Epidermal melanocyte (primary cell): ENCODE results near the gene GPR45.
A peak's percentile ranks its signal among the peaks of the same experiment; 100 is the strongest.

Source experiments
- DNase-seq: peaks from one replicate; pipeline ENCODE4 v3.0.0; 2011; ENCODE audit warnings: low spot score; ENCODE audit not compliant: insufficient read length

Gene GPR45

GRCh38 chr2:105252271-105252670 is 10.7 kb downstream of the GPR45 start:
- DNase-seq, result no peak

- no peak for DNase-seq
Measured at GRCh38 chr2:105254531-105255210, 13.1 kb downstream of the GPR45 start.

GRCh38 chr2:105255979-105256378 is 14.4 kb downstream of the GPR45 start:
- no peak for DNase-seq

GRCh38 chr2:105256431-105257047 is 15.0 kb downstream of the GPR45 start:
- DNase-seq, result no peak

- DNase-seq, result no peak
Measured at GRCh38 chr2:105257981-105258380, 16.4 kb downstream of the GPR45 start.

GRCh38 chr2:105258835-105259350 is 17.4 kb downstream of the GPR45 start:
- no peak for DNase-seq

- peak; percentile 54 for DNase-seq
Measured at GRCh38 chr2:105261061-105261460, 19.5 kb downstream of the GPR45 start.

- DNase-seq, result no peak
Measured at GRCh38 chr2:105262651-105263091, 21.1 kb downstream of the GPR45 start.

- no peak for DNase-seq
Measured at GRCh38 chr2:105269426-105269825, 27.9 kb downstream of the GPR45 start.

GRCh38 chr2:105271393-105272045 is 30.0 kb downstream of the GPR45 start:
- DNase-seq, result no peak

GRCh38 chr2:105272176-105272575 is 30.6 kb downstream of the GPR45 start:
- DNase-seq, result no peak

- DNase-seq, result no peak
Measured at GRCh38 chr2:105274046-105274445, 32.5 kb downstream of the GPR45 start.

- no peak for DNase-seq
Measured at GRCh38 chr2:105278654-105279053, 37.1 kb downstream of the GPR45 start.

GRCh38 chr2:105279126-105279525 is 37.6 kb downstream of the GPR45 start:
- no peak for DNase-seq

- DNase-seq, result no peak
Measured at GRCh38 chr2:105280281-105280680, 38.7 kb downstream of the GPR45 start.

- DNase-seq, result no peak
Measured at GRCh38 chr2:105283532-105283931, 42.0 kb downstream of the GPR45 start.

- DNase-seq, result no peak
Measured at GRCh38 chr2:105287692-105288091, 46.1 kb downstream of the GPR45 start.

GRCh38 chr2:105288133-105288532 is 46.6 kb downstream of the GPR45 start:
- no peak for DNase-seq

- no peak for DNase-seq
Measured at GRCh38 chr2:105290981-105291660, 49.6 kb downstream of the GPR45 start.

GRCh38 chr2:105291981-105292380 is 50.4 kb downstream of the GPR45 start:
- no peak for DNase-seq
